ENCODE measurements around the gene CACNA1E. TPM values are rescaled to one million over a fixed set of nuclear protein-coding genes. Genes with fewer than 3 reads are reported as not detected.

The CACNA1E gene
- total and polyA plus RNA-seq, 2 of the 4 experiments (the other 2 are of a cell fraction), result not detected

DNA sequence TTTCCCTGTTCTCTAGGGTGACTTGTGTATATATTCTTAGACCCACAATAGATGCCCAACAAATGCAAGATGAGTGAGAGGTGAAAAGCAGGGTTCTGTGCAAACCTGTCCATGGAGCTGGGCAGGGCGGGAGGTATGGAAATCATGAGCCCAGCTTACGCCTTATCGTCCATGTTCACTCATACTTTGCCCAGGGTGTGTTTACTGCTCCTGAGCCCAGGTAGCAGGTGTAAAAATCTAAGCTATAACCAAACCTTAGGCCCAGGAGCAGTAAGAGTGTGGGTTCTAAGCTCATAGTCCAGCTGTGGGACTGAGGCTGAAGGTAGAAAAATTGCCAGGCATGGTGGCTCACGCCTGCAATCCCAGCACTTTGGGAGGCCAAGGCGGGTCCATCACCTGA, 48.1 kb downstream of the CACNA1E start:
- no peaks in the 10 kb centered on the region for H3K4me1 ChIP-seq (ENCODE audit: control insufficient read depth, insufficient read depth, low read length)
- no peak overlapping the region for H4K5ac ChIP-seq (ENCODE audit: low read depth, low read length)
- no peaks in the 10 kb centered on the region for H3K9me1 ChIP-seq (ENCODE audit: insufficient read depth, low read length)
- no peak overlapping the region for H2AFZ ChIP-seq (replicated peaks; ENCODE audit: low read length, poor library complexity)
- H3K27me3 ChIP-seq (ENCODE audit: control insufficient read depth, insufficient read depth, low read length), result no peaks in the 10 kb centered on the region
- H3K27ac ChIP-seq (ENCODE audit: insufficient read depth, low read length), result no peak overlapping the region
- H4K20me1 ChIP-seq (ENCODE audit: insufficient read depth, low read length), result no peaks in the 10 kb centered on the region
- no TSS peak for BruUV-seq (replicated peaks)
- no peak overlapping the region for H4K91ac ChIP-seq (ENCODE audit: insufficient read depth, low read depth, low read length)
- WGBS, 2 experiments (ENCODE audit: extremely low coverage in 2 of 2, insufficient read length in 1 of 2), result no CpG with 5 or more reads among the region's 5 CpGs
- H3K18ac ChIP-seq (ENCODE audit: low read depth, low read length), result no peak overlapping the region
- H3K56ac ChIP-seq (ENCODE audit: extremely low read depth, insufficient read depth, low read length), result no peak overlapping the region
- H4K8ac ChIP-seq (ENCODE audit: low read depth in 2 of 2, low read length in 2 of 2), result no peak overlapping the region
- H2AK5ac ChIP-seq (ENCODE audit: low read depth, low read length), result no peak overlapping the region
- no peaks in the 10 kb centered on the region for H3K36me3 ChIP-seq (ENCODE audit: control insufficient read depth, insufficient read depth, low read length)
- H3K4me2 ChIP-seq (ENCODE audit: low read depth, low read length), result no peak overlapping the region
- H2AK9ac ChIP-seq (replicated peaks; ENCODE audit: low read depth, low read length, poor library complexity), result no peak overlapping the region
- H3K14ac ChIP-seq (replicated peaks; ENCODE audit: low read depth, low read length), result no peak overlapping the region
- no peaks in the 10 kb centered on the region for H3K9me3 ChIP-seq (ENCODE audit: control insufficient read depth, insufficient read depth, low read length)
- H3K4ac ChIP-seq (ENCODE audit: low read depth, low read length), result no peak overlapping the region
- DNase-seq (no peak), ATAC-seq (ENCODE audit: low read depth) (no peak)
- ChIA-PET POLR2A (ENCODE audit: unreplicated experiment) (no interaction called here), CTCF (no interaction called here)
- H2BK5ac ChIP-seq (ENCODE audit: low read depth, low read length, poor library complexity, severe bottlenecking), result no peak overlapping the region
- dilution Hi-C loops (cut with HindIII; ENCODE audit: low sequenced_read_pairs, unreplicated experiment), result no loop called here
- H3K9ac ChIP-seq (ENCODE audit: low read depth, low read length), result no peak overlapping the region
- H2BK120ac ChIP-seq (ENCODE audit: low read depth, low read length), result no peak overlapping the region
- TF ChIP-seq RCOR1 (IDR thresholded peaks at IDR 0.05; ENCODE audit: insufficient replicate concordance, low read length), result no peak
- TF ChIP-seq MAZ (IDR thresholded peaks at IDR 0.05; ENCODE audit: borderline replicate concordance, low read depth, low read length), result no peak
- TF ChIP-seq, protein P1, sequence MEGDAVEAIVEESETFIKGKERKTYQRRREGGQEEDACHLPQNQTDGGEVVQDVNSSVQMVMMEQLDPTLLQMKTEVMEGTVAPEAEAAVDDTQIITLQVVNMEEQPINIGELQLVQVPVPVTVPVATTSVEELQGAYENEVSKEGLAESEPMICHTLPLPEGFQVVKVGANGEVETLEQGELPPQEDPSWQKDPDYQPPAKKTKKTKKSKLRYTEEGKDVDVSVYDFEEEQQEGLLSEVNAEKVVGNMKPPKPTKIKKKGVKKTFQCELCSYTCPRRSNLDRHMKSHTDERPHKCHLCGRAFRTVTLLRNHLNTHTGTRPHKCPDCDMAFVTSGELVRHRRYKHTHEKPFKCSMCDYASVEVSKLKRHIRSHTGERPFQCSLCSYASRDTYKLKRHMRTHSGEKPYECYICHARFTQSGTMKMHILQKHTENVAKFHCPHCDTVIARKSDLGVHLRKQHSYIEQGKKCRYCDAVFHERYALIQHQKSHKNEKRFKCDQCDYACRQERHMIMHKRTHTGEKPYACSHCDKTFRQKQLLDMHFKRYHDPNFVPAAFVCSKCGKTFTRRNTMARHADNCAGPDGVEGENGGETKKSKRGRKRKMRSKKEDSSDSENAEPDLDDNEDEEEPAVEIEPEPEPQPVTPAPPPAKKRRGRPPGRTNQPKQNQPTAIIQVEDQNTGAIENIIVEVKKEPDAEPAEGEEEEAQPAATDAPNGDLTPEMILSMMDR (conservative IDR thresholded peaks at IDR 0.05; ENCODE audit: low read depth, low read length), result no peak
- no peak for TF ChIP-seq MAFK (IDR thresholded peaks at IDR 0.05; ENCODE audit: low read depth, low read length)
- no peak overlapping the region for H2BK15ac ChIP-seq (ENCODE audit: low read depth, low read length)
- in situ Hi-C loops (cut with MboI; ENCODE audit: low sequenced_read_pairs), result no loop called here
- intact Hi-C loops (cut with micrococcal nuclease), result no loop called here
- H3K79me1 ChIP-seq (ENCODE audit: low read depth in 1 of 2, low read length in 2 of 2), result no peaks in the 10 kb centered on the region
- H3K4me3 ChIP-seq (ENCODE audit: insufficient read depth, low read depth, low read length), result no peak overlapping the region
- no peak overlapping the region for H2BK20ac ChIP-seq (ENCODE audit: low read depth, low read length)
- no peak overlapping the region for H3K23ac ChIP-seq (ENCODE audit: low read depth, low read length)

All from IMR-90 (cell line).